K562 (cell line): Measurements from ENCODE around the gene NUP107. TPM values are rescaled to one million over a fixed set of nuclear protein-coding genes. Genes with fewer than 3 reads are reported as not detected.
A peak's percentile ranks its signal among the peaks of the same experiment; 100 is the strongest.

ENCODE experiments used
- ASH1L ChIP-seq: fragments of 450-650 bp; IDR thresholded peaks from 2 replicates; pipeline ENCODE4 v1.6.1; 2018; ENCODE audit warnings: borderline replicate concordance, mild to moderate bottlenecking, low read depth; ENCODE audit not compliant: partially characterized antibody
- CBX5 ChIP-seq: IDR thresholded peaks from 2 replicates; pipeline ENCODE4 v1.6.1; 2014; ENCODE audit warnings: low read depth, borderline replicate concordance
- EP300 ChIP-seq: IDR thresholded peaks from 2 replicates; pipeline ENCODE4 v1.6.1; 2012; ENCODE audit warnings: low read length, improper control_type of control experiment
- FOXM1 ChIP-seq, 2 experiments: fragments of 450-650 bp in 1 of 2; sonication (generic) in 1 of 2; formaldehyde crosslinking in 1 of 2; IDR thresholded peaks; 2 replicates each; pipeline versions ENCODE4 v1.6.1 to v1.9.0; 2017 to 2022; ENCODE audit warnings: low read depth in 2 of 2, mild to moderate bottlenecking in 2 of 2, missing genetic modification reagents in 1 of 2, moderate library complexity in 1 of 2
- GTF3C2 ChIP-seq: IDR thresholded peaks from 3 replicates; pipeline ENCODE4 v1.6.1; 2011; ENCODE audit warnings: borderline replicate concordance, mild to moderate bottlenecking, moderate library complexity; ENCODE audit not compliant: insufficient read length; ENCODE audit errors: extremely low read depth
- KLF6 ChIP-seq: fragments of 250-450 bp; sonication (Bioruptor Pico); IDR thresholded peaks from 2 replicates; pipeline ENCODE4 v1.4.0; 2020; ENCODE audit warnings: mild to moderate bottlenecking, moderate library complexity, borderline replicate concordance
- PATZ1 ChIP-seq: fragments of 250-450 bp; sonication (Bioruptor Pico); IDR thresholded peaks from 2 replicates; pipeline ENCODE4 v1.5.0; 2020; ENCODE audit warnings: mild to moderate bottlenecking, borderline replicate concordance
- RFX5 ChIP-seq: IDR thresholded peaks from 2 replicates; pipeline ENCODE4 v1.6.1; 2011; ENCODE audit warnings: low read depth, mild to moderate bottlenecking, improper control_type of control experiment, low read length
- SAFB2 ChIP-seq: fragments of 200-400 bp; formaldehyde crosslinking; IDR thresholded peaks from 2 replicates; pipeline ENCODE4 v1.6.1; 2018; ENCODE audit warnings: borderline replicate concordance, low read length, low read depth, moderate library complexity; ENCODE audit not compliant: severe bottlenecking
- ZNF280A ChIP-seq: fragments of 450-650 bp; IDR thresholded peaks from 2 replicates; pipeline ENCODE4 v1.6.1; 2018; ENCODE audit warnings: mild to moderate bottlenecking, low read depth; ENCODE audit not compliant: partially characterized antibody
- ZNF592 ChIP-seq: fragments of 450-650 bp; IDR thresholded peaks from 2 replicates; pipeline ENCODE4 v1.6.1; 2017; ENCODE audit warnings: antibody characterized with exemption, mild to moderate bottlenecking
- polyA plus RNA-seq, 8 experiments: library from polyadenylated mRNA; depleted of rRNA in 4 of 8; stranded (reverse) in 5 of 8; unstranded in 3 of 8; fragments of >200 nt; fragmentation: Nextera tagmentation in 2 of 8; fragmentation: Illumina TruSeq in 1 of 8; extraction: Ambion mirVana in 2 of 8; extraction: Trizol in 1 of 8; gene quantifications; 2 replicates each; pipeline versions ENCODE4 v1.2.1 to v1.2.3, GENCODE V29; 2011 to 2014; ENCODE audit warnings: inconsistent platforms in 1 of 8, missing spikeins in 1 of 8
- total RNA-seq, 7 experiments: library from RNA; depleted of rRNA in 6 of 7; stranded (reverse); fragments of >200 nt in 6 of 7; fragmentation: Illumina TruSeq in 2 of 7; extraction: Trizol in 2 of 7; gene quantifications; 2 replicates each; pipeline versions ENCODE4 v1.2.1 to v1.2.3, GENCODE V29; 2011 to 2021; ENCODE audit warnings: low replicate concordance in 1 of 7

The NUP107 gene
- total and polyA plus RNA-seq, 9 of the 15 experiments (the other 6 are each of a cell fraction or from before 2014, with no cell fraction given) = 129 to 277 (median 199) TPM

- TF ChIP-seq ZNF592 (no peak), PATZ1 (no peak; the same call in 1 of the 2 replicates), CBX5 (peak; percentile 58; the same call in 1 of the 2 replicates), ZNF280A (no peak), SAFB2 (no peak), KLF6 (CRISPR knock-in tag) (peak; percentile 12; the same call in 1 of the 2 replicates), ASH1L (peak; percentile 25), RFX5 (no peak), GTF3C2 (no peak), FOXM1 (IDR thresholded peaks at IDR 0.05; ENCODE audit: low read depth) (no peak), FOXM1 (CRISPR knock-in tag; IDR thresholded peaks at IDR 0.05; ENCODE audit: low read depth) (0 out of 2 replicates have a peak, but pooled peaks have one; percentile 47), EP300 (peak; percentile 88)
Observed at GRCh38 chr12:68686595-68687521, at the start of gene NUP107 (continued).
